ENCODE results near the gene EEF1A2.

EEF1A2 gene

DNA sequence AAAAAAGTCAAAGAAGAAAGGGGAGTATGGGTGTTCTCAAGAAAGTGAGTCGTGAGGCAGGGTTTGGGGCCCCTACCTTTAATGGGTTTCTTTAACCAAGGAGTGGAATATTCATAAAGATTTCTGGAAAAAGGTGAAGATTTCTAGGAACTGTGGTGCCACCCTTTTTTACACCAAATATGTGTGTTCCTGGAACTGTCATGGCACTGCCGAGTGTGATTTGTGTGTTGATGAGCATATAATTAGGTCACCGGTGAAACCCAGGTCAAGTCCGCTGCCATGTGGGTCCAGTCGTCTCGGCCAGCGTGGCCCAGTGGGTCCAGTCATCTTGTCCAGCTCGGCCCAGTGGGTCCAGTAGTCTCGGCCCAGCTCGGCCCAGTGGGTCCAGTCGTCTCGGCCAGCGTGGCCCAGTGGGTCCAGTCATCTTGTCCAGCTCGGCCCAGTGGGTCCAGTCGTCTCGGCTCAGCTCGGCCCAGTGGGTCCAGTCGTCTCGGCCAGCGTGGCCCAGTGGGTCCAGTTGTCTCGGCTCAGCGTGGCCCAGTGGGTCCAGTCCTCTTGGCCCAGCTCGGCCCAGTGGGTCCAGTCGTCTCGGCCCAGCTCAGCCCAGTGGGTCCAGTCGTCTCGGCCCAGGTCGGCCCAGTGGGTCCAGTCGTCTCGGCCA is 8.3 kb upstream of the EEF1A2 start:
- H3K36me3 ChIP-seq: no peaks in the 10 kb centered on the region
- no peaks in the 10 kb centered on the region for H3K4me1 ChIP-seq (ENCODE audit: control insufficient read depth in 1 of 2, insufficient read depth in 1 of 2, low read depth in 1 of 2, low read length in 1 of 2)
- no peaks in the 10 kb centered on the region for H3K9me3 ChIP-seq
- no peak overlapping the region for H3K4me3 ChIP-seq (ENCODE audit: low read depth in 1 of 2, low read length in 1 of 2)
- H3K27me3 ChIP-seq: peaks cover 66% of the 10 kb centered on the region
- H3K27ac ChIP-seq: no peak overlapping the region
- TF ChIP-seq CTCF (IDR thresholded peaks at IDR 0.05): no peak

GRCh38 chr20:63505723-63506122 is 6.8 kb upstream of the EEF1A2 start:
- TF ChIP-seq CTCF (IDR thresholded peaks at IDR 0.05): no peak
- Histone ChIP-seq H3K4me3 (ENCODE audit: low read depth in 1 of 2, low read length in 1 of 2) (no peak overlapping the region), H3K4me1 (ENCODE audit: control insufficient read depth in 1 of 2, insufficient read depth in 1 of 2, low read depth in 1 of 2, low read length in 1 of 2) (no peaks in the 10 kb centered on the region), H3K36me3 (no peaks in the 10 kb centered on the region), H3K27me3 (peaks cover 68% of the 10 kb centered on the region), H3K27ac (no peak overlapping the region), H3K9me3 (no peaks in the 10 kb centered on the region)

DNA sequence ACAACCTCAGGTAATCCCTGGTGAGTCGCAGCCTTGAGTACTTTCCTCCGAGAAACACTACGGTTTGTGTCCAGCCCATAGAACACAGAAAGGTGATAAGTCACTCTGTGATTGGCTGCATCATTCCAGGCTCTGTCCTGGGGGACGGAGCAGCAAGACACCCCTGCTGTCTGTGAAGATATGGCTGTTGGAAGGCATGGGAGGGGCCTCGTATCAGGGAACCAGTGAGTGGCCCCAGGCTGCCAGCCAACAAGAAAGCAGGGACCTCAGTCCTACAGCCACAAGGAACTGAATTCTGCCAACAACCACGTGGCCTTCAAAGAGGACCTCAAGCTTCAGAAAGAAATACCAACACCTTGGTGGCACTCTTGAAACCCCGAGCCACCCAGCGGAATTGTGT is 6.4 kb upstream of the EEF1A2 start:
- H3K36me3 ChIP-seq: no peaks in the 10 kb centered on the region
- TF ChIP-seq CTCF (IDR thresholded peaks at IDR 0.05): no peak
- H3K4me3 ChIP-seq (ENCODE audit: low read depth in 1 of 2, low read length in 1 of 2): no peak overlapping the region
- no peaks in the 10 kb centered on the region for H3K4me1 ChIP-seq (ENCODE audit: control insufficient read depth in 1 of 2, insufficient read depth in 1 of 2, low read depth in 1 of 2, low read length in 1 of 2)
- no peaks in the 10 kb centered on the region for H3K9me3 ChIP-seq
- no peak overlapping the region for H3K27ac ChIP-seq
- peaks cover 68% of the 10 kb centered on the region for H3K27me3 ChIP-seq

DNA sequence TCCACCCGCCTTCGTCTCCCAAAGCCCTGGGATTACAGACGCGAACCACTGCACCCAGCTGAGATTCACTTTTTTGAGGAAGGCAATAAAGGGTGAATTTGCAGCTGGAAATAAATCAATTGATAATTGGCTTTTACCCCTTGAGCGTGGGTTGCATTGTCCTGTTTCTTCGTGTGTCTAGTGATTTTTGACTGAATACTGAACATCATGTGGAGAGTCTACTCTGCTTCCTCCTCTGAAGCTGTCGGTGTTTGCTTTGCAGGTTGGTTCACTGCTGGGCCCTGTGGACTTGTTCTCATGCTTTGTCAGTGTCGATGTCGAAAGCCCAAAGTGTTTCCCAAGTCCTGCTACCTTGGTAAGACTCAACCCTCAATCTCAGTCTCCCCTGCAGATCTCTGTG is 5.8 kb upstream of the EEF1A2 start:
- no peak overlapping the region for H3K4me3 ChIP-seq (ENCODE audit: low read depth in 1 of 2, low read length in 1 of 2)
- no peaks in the 10 kb centered on the region for H3K4me1 ChIP-seq (ENCODE audit: control insufficient read depth in 1 of 2, insufficient read depth in 1 of 2, low read depth in 1 of 2, low read length in 1 of 2)
- TF ChIP-seq CTCF (IDR thresholded peaks at IDR 0.05): no peak
- no peaks in the 10 kb centered on the region for H3K9me3 ChIP-seq
- no peaks in the 10 kb centered on the region for H3K36me3 ChIP-seq
- H3K27me3 ChIP-seq: peaks cover 68% of the 10 kb centered on the region
- no peak overlapping the region for H3K27ac ChIP-seq

- Histone ChIP-seq H3K9me3 (no peaks in the 10 kb centered on the region), H3K36me3 (no peaks in the 10 kb centered on the region), H3K27ac (no peak overlapping the region), H3K27me3 (peaks cover 71% of the 10 kb centered on the region), H3K4me3 (ENCODE audit: low read depth in 1 of 2, low read length in 1 of 2) (no peak overlapping the region), H3K4me1 (ENCODE audit: control insufficient read depth in 1 of 2, insufficient read depth in 1 of 2, low read depth in 1 of 2, low read length in 1 of 2) (peaks cover 0 to 3% of the 10 kb centered on the region in 2 experiments)
- no peak for TF ChIP-seq CTCF (IDR thresholded peaks at IDR 0.05)
Observed at GRCh38 chr20:63503524-63503923, 4.6 kb upstream of the EEF1A2 start.
